WTC11 (cell line): Measurements from ENCODE around the gene ABCC3.

Source experiments
- ATF3 ChIP-seq: sonication (generic); formaldehyde crosslinking; conservative IDR thresholded peaks from 2 replicates; pipeline ENCODE4 v1.8.1; 2022; ENCODE audit warnings: mild to moderate bottlenecking, missing genetic modification reagents
- CREM ChIP-seq: sonication (generic); formaldehyde crosslinking; IDR thresholded peaks from 2 replicates; pipeline ENCODE4 v1.8.1; 2022; ENCODE audit warnings: mild to moderate bottlenecking, missing genetic modification reagents, moderate library complexity
- CTCF ChIP-seq: fragments of 200-600 bp; IDR thresholded peaks from 2 replicates; pipeline ENCODE4 v1.8.0; 2022; ENCODE audit warnings: antibody characterized with exemption
- JUN ChIP-seq: sonication (generic); formaldehyde crosslinking; IDR thresholded peaks from 2 replicates; pipeline ENCODE4 v1.8.0; 2023; ENCODE audit warnings: mild to moderate bottlenecking, missing genetic modification reagents
- NFYB ChIP-seq: sonication (generic); formaldehyde crosslinking; conservative IDR thresholded peaks from 2 replicates; pipeline ENCODE4 v1.8.0; 2022; ENCODE audit warnings: low read depth, missing genetic modification reagents
- OVOL2 ChIP-seq: fragments of 250-450 bp; sonication (Bioruptor Pico); IDR thresholded peaks from 2 replicates; pipeline ENCODE4 v1.9.0; 2021; ENCODE audit warnings: mild to moderate bottlenecking, borderline replicate concordance
- SOX15 ChIP-seq: fragments of 250-450 bp; sonication (Bioruptor Pico); IDR thresholded peaks from 2 replicates; pipeline ENCODE4 v1.9.0; 2021; ENCODE audit warnings: mild to moderate bottlenecking
- USF1 ChIP-seq: sonication (generic); formaldehyde crosslinking; IDR thresholded peaks from 2 replicates; pipeline ENCODE4 v1.8.0; 2022; ENCODE audit warnings: mild to moderate bottlenecking, missing genetic modification reagents

GRCh38 chr17:50594128-50594823 is 40.4 kb upstream of the ABCC3 start:
- TF ChIP-seq CTCF (no peak), SOX15 (no peak), ATF3 (no peak), USF1 (CRISPR knock-in tag) (no peak), JUN (CRISPR knock-in tag) (no peak), NFYB (CRISPR knock-in tag) (no peak), OVOL2 (CRISPR knock-in tag) (no peak), CREM (no peak)
